Gastrocnemius medialis (tissue), 4 donors: ENCODE results near the gene ABHD10. TPM values are rescaled to one million over a fixed set of nuclear protein-coding genes. Genes with fewer than 3 reads are reported as not detected.

Experiments
- ATAC-seq, 2 donors: fragments of 150-250 bp; one replicate each; pipeline ENCODE4 v1.9.1; 2016
- DNase-seq, 2 donors: peaks; one replicate each; pipeline ENCODE4 v3.0.0-alpha.2; 2019
- H3K27ac ChIP-seq, 4 donors: fragments of 200-600 bp; sonication (generic); 1 replicate in 1 of 4; 2 replicates in 3 of 4; pipeline ENCODE4 v1.5.1; 2016 to 2018; ENCODE audit warnings: mild to moderate bottlenecking in 2 of 4, moderate library complexity in 1 of 4
- H3K27me3 ChIP-seq, 3 donors: fragments of 200-600 bp; sonication (generic) in 2 of 3; 1 replicate in 1 of 3; 2 replicates in 2 of 3; pipeline versions ENCODE4 v1.5.1 to v1.6.0; 2016 to 2019; ENCODE audit warnings: mild to moderate bottlenecking in 1 of 3, moderate library complexity in 1 of 3
- H3K36me3 ChIP-seq, 2 donors: fragments of 200-600 bp; sonication (generic) in 1 of 2; one replicate each; pipeline ENCODE4 v1.5.1; 2017 to 2018
- H3K4me1 ChIP-seq, 2 donors: fragments of 200-600 bp; sonication (generic) in 1 of 2; one replicate each; pipeline ENCODE4 v1.5.1; 2016 to 2017; ENCODE audit warnings: mild to moderate bottlenecking in 2 of 2
- H3K4me3 ChIP-seq, 4 donors: fragments of 200-600 bp; sonication (generic) in 3 of 4; 1 replicate in 1 of 4; 2 replicates in 3 of 4; pipeline ENCODE4 v1.5.1; 2016 to 2019; ENCODE audit warnings: mild to moderate bottlenecking in 2 of 4
- H3K9me3 ChIP-seq, 3 donors: fragments of 200-600 bp; sonication (generic) in 2 of 3; 1 replicate in 1 of 3; 2 replicates in 2 of 3; pipeline ENCODE4 v1.5.1; 2016 to 2019
- CTCF ChIP-seq, 5 experiments: fragments of 450-650 bp in 3 of 5; fragments of 200-600 bp in 2 of 5; sonication (generic) in 2 of 5; IDR thresholded peaks in 4 of 5; conservative IDR thresholded peaks in 1 of 5; 1 replicate in 4 of 5; 2 replicates in 1 of 5; pipeline ENCODE4 v1.5.1; 2016 to 2019; ENCODE audit warnings: antibody characterized with exemption in 5 of 5, mild to moderate bottlenecking in 3 of 5, moderate library complexity in 3 of 5
- POLR2A ChIP-seq, 2 donors: fragments of 450-650 bp; IDR thresholded peaks; one replicate each; pipeline ENCODE4 v1.6.1; 2017; ENCODE audit warnings: antibody characterized with exemption in 2 of 2, mild to moderate bottlenecking in 2 of 2, moderate library complexity in 2 of 2
- in situ Hi-C, 4 donors: fragments of 200-750 bp; cut with MboI; loops; one replicate each; pipeline versions ENCODE4 v1.15.0 to v1.8.0; 2017; ENCODE audit warnings: low sequenced_read_pairs in 4 of 4
- intact Hi-C: fragments of 100-400 bp; cut with DNase I; formaldehyde crosslinking; loops from one replicate; pipeline ENCODE4 v1.15.1; 2023; ENCODE audit warnings: low total_unique reads
- total RNA-seq, 4 donors: library from RNA; depleted of rRNA; stranded (reverse); fragments of >200 nt; gene quantifications; one replicate each; pipeline versions ENCODE4 v1.1.0 to v1.2.3, GENCODE V29; 2016

The ABHD10 gene
- total RNA-seq, 4 donors from 2014 or later: 6.3 to 13.3 (median 9.0) TPM

GRCh38 chr3:112005091-112005672 lies 26.4 kb downstream of the ABHD10 start:
- H3K36me3 ChIP-seq: no peaks in the 10 kb centered on the region
- no peaks in the 10 kb centered on the region for H3K4me1 ChIP-seq
- intact Hi-C loops: no loop called here
- H3K9me3 ChIP-seq: no peaks in the 10 kb centered on the region
- no peak for ATAC-seq
- in situ Hi-C loops: no loop called here
- H3K27ac ChIP-seq: no peak overlapping the region
- DNase-seq: no peak
- H3K4me3 ChIP-seq: no peak overlapping the region
- TF ChIP-seq POLR2A (IDR thresholded peaks at IDR 0.05): no peak
- TF ChIP-seq CTCF (IDR thresholded peaks at IDR 0.05 in 4 of 5, conservative IDR thresholded peaks at IDR 0.05 in 1 of 5): no peak
- peaks cover 2 to 9% (median 8%) of the 10 kb centered on the region in 3 donors for H3K27me3 ChIP-seq

GRCh38 chr3:112007633-112008032 lies 28.8 kb downstream of the ABHD10 start:
- Histone ChIP-seq H3K27me3 (no peaks in the 10 kb centered on the region), H3K4me1 (no peaks in the 10 kb centered on the region), H3K36me3 (no peaks in the 10 kb centered on the region), H3K27ac (no peak overlapping the region), H3K9me3 (no peaks in the 10 kb centered on the region), H3K4me3 (no peak overlapping the region)
- TF ChIP-seq CTCF (IDR thresholded peaks at IDR 0.05 in 4 of 5, conservative IDR thresholded peaks at IDR 0.05 in 1 of 5): no peak
- TF ChIP-seq POLR2A (IDR thresholded peaks at IDR 0.05): no peak
- in situ Hi-C loops: no loop called here
- DNase-seq (no peak), ATAC-seq (no peak)
- intact Hi-C loops: no loop called here

GRCh38 chr3:112009670-112010069 lies 30.8 kb downstream of the ABHD10 start:
- no peak for TF ChIP-seq POLR2A (IDR thresholded peaks at IDR 0.05)
- no peak for TF ChIP-seq CTCF (IDR thresholded peaks at IDR 0.05 in 4 of 5, conservative IDR thresholded peaks at IDR 0.05 in 1 of 5)
- no peak overlapping the region for H3K4me3 ChIP-seq
- no peak overlapping the region for H3K27ac ChIP-seq
- peaks cover 4% of the 10 kb centered on the region in 2 donors for H3K4me1 ChIP-seq
- in situ Hi-C loops (no loop called here), intact Hi-C loops (no loop called here)
- no peak for ATAC-seq
- no peak for DNase-seq
- H3K9me3 ChIP-seq: no peaks in the 10 kb centered on the region
- H3K36me3 ChIP-seq: no peaks in the 10 kb centered on the region
- H3K27me3 ChIP-seq: no peaks in the 10 kb centered on the region

GRCh38 chr3:112010636-112011035 lies 31.8 kb downstream of the ABHD10 start:
- in situ Hi-C loops: no loop called here
- TF ChIP-seq CTCF (IDR thresholded peaks at IDR 0.05 in 4 of 5, conservative IDR thresholded peaks at IDR 0.05 in 1 of 5) (no peak), POLR2A (IDR thresholded peaks at IDR 0.05) (no peak)
- H3K4me1 ChIP-seq: peaks cover 4% of the 10 kb centered on the region in 2 donors
- intact Hi-C loops: no loop called here
- no peak for DNase-seq
- no peak overlapping the region for H3K27ac ChIP-seq
- no peak for ATAC-seq
- H3K4me3 ChIP-seq: no peak overlapping the region
- H3K9me3 ChIP-seq: no peaks in the 10 kb centered on the region
- H3K27me3 ChIP-seq: no peaks in the 10 kb centered on the region
- H3K36me3 ChIP-seq: no peaks in the 10 kb centered on the region
